T-helper 17 cell (primary cell): ENCODE measurements around the gene ARG1. TPM values are rescaled to one million over a fixed set of nuclear protein-coding genes. Genes with fewer than 3 reads are reported as not detected.

Experiments used
- ATAC-seq: fragments of 150-1000 bp; cut with Tn5 transposase; 2 replicates; pipeline ENCODE4 v1.10.0; 2021; ENCODE audit warnings: mild to moderate bottlenecking, moderate library complexity
- DNase-seq, 3 donors: peaks; one replicate each; pipeline versions ENCODE4 v3.0.0 to v3.0.0-alpha.2; 2020 to 2021
- H3K9me3 ChIP-seq: one replicate; pipeline ENCODE4 v1.7.0; 2013; ENCODE audit warnings: low read length, mild to moderate bottlenecking; ENCODE audit not compliant: control insufficient read depth, poor library complexity, severe bottlenecking
- H3K27ac Mint-ChIP-seq: one replicate; pipeline ENCODE4 v1.8.0; 2022; ENCODE audit warnings: mild to moderate bottlenecking, moderate library complexity, mixed read lengths
- H3K27me3 Mint-ChIP-seq: one replicate; pipeline ENCODE4 v1.8.0; 2022; ENCODE audit warnings: mixed read lengths
- H3K36me3 Mint-ChIP-seq: one replicate; pipeline ENCODE4 v1.8.0; 2022; ENCODE audit warnings: low read depth, mixed read lengths
- H3K4me1 Mint-ChIP-seq: one replicate; pipeline ENCODE4 v1.8.0; 2022; ENCODE audit warnings: mild to moderate bottlenecking, mixed read lengths
- H3K4me3 Mint-ChIP-seq: one replicate; pipeline ENCODE4 v1.8.0; 2022; ENCODE audit warnings: mild to moderate bottlenecking, moderate library complexity, mixed read lengths
- total RNA-seq, 4 donors: library from RNA in 2 of 4; stranded (reverse) in 2 of 4; gene quantifications; one replicate each; pipeline ENCODE4 v1.2.3 and lab custom pipeline; 2022 to 2026

Gene ARG1
- total RNA-seq, 2 donors from 2014 or later = not detected

GRCh38 chr6:131597446-131597845 lies 24.4 kb downstream of the ARG1 start:
- H3K36me3 Mint-ChIP-seq = peaks cover 10% of the 10 kb centered on the region
- ATAC-seq (no peak), DNase-seq (no peak)
- peaks cover 4% of the 10 kb centered on the region for H3K4me1 Mint-ChIP-seq
- H3K4me3 Mint-ChIP-seq = no peak overlapping the region
- no peak overlapping the region for H3K27ac Mint-ChIP-seq
- H3K9me3 ChIP-seq = no peaks in the 10 kb centered on the region
- H3K27me3 Mint-ChIP-seq = no peaks in the 10 kb centered on the region

- H3K27me3 Mint-ChIP-seq = no peaks in the 10 kb centered on the region
- ATAC-seq (no peak), DNase-seq (no peak)
- H3K9me3 ChIP-seq = no peaks in the 10 kb centered on the region
- no peak overlapping the region for H3K27ac Mint-ChIP-seq
- peaks cover 4% of the 10 kb centered on the region for H3K36me3 Mint-ChIP-seq
- H3K4me3 Mint-ChIP-seq = no peak overlapping the region
- H3K4me1 Mint-ChIP-seq = no peaks in the 10 kb centered on the region
These were observed 27.7 kb downstream of the ARG1 start for GRCh38 chr6:131600716-131601115.

- no peaks in the 10 kb centered on the region for H3K9me3 ChIP-seq
- H3K36me3 Mint-ChIP-seq = peaks cover 4% of the 10 kb centered on the region
- H3K4me3 Mint-ChIP-seq = no peak overlapping the region
- DNase-seq (no peak), ATAC-seq (no peak)
- no peaks in the 10 kb centered on the region for H3K4me1 Mint-ChIP-seq
- no peaks in the 10 kb centered on the region for H3K27me3 Mint-ChIP-seq
- no peak overlapping the region for H3K27ac Mint-ChIP-seq
These were observed 29.8 kb downstream of the ARG1 start for GRCh38 chr6:131602781-131603312.

- Mint-ChIP-seq H3K27ac (no peak overlapping the region), H3K36me3 (peaks cover 11% of the 10 kb centered on the region), H3K4me3 (no peak overlapping the region), H3K27me3 (no peaks in the 10 kb centered on the region), H3K4me1 (peaks cover 4% of the 10 kb centered on the region)
- ATAC-seq = no peak
- no peaks in the 10 kb centered on the region for H3K9me3 ChIP-seq
- no peak for DNase-seq
These were observed 40.4 kb downstream of the ARG1 start for GRCh38 chr6:131613296-131613925.

- no peak overlapping the region for H3K27ac Mint-ChIP-seq
- ATAC-seq (no peak), DNase-seq (no peak)
- H3K36me3 Mint-ChIP-seq = peaks cover 6% of the 10 kb centered on the region
- H3K27me3 Mint-ChIP-seq = no peaks in the 10 kb centered on the region
- no peak overlapping the region for H3K4me3 Mint-ChIP-seq
- no peaks in the 10 kb centered on the region for H3K4me1 Mint-ChIP-seq
- H3K9me3 ChIP-seq = no peaks in the 10 kb centered on the region
These were observed 42.2 kb downstream of the ARG1 start for GRCh38 chr6:131615275-131615674.

GRCh38 chr6:131627724-131628682 lies 55.0 kb downstream of the ARG1 start, which contains the start of gene MED23:
TSS of gene MED23 (minus strand) at chr6:131628242. CDS start at chr6:131628049, 193 bp downstream.
- Mint-ChIP-seq H3K36me3 (peaks cover 3% of the 10 kb centered on the region), H3K27ac (peak within 1 kb of the TSS; percentile 98), H3K27me3 (no peaks in the 10 kb centered on the region), H3K4me3 (peak within 1 kb of the TSS; percentile 99), H3K4me1 (peaks cover 23% of the 10 kb centered on the region)
- DNase-seq (peak; percentile 88 to 97 (median 89)), ATAC-seq (peak; percentile 95)
- H3K9me3 ChIP-seq = no peaks in the 10 kb centered on the region

GRCh38 chr6:131628726-131629125 lies 55.7 kb downstream of the ARG1 start:
- no peaks in the 10 kb centered on the region for H3K27me3 Mint-ChIP-seq
- H3K4me1 Mint-ChIP-seq = peaks cover 23% of the 10 kb centered on the region
- peak overlapping the region; percentile 98 for H3K27ac Mint-ChIP-seq
- ATAC-seq (no peak), DNase-seq (no peak)
- peak overlapping the region; percentile 99 for H3K4me3 Mint-ChIP-seq
- no peaks in the 10 kb centered on the region for H3K9me3 ChIP-seq
- H3K36me3 Mint-ChIP-seq = peaks cover 3% of the 10 kb centered on the region

GRCh38 chr6:131629651-131630050 lies 56.6 kb downstream of the ARG1 start:
- ATAC-seq = no peak
- Mint-ChIP-seq H3K36me3 (peaks cover 3% of the 10 kb centered on the region), H3K4me1 (peaks cover 23% of the 10 kb centered on the region), H3K4me3 (peak overlapping the region; percentile 49), H3K27ac (peak overlapping the region; percentile 98), H3K27me3 (no peaks in the 10 kb centered on the region)
- no peaks in the 10 kb centered on the region for H3K9me3 ChIP-seq
- no peak for DNase-seq

GRCh38 chr6:131631625-131632289 lies 58.7 kb downstream of the ARG1 start:
- no peaks in the 10 kb centered on the region for H3K9me3 ChIP-seq
- DNase-seq (no peak), ATAC-seq (no peak)
- peak overlapping the region; percentile 32 for H3K27ac Mint-ChIP-seq
- no peaks in the 10 kb centered on the region for H3K27me3 Mint-ChIP-seq
- H3K4me1 Mint-ChIP-seq = peaks cover 20% of the 10 kb centered on the region
- peaks cover 3% of the 10 kb centered on the region for H3K36me3 Mint-ChIP-seq
- no peak overlapping the region for H3K4me3 Mint-ChIP-seq

Other genes with a start within 250 kb of the ARG1 start
- gene MED23, start 55.0 kb downstream of the ARG1 start, total RNA-seq = 10 to 100 TPM; 48.5 to 60.4 TPM
- gene ENPP3, start 64.1 kb downstream of the ARG1 start, total RNA-seq = under 1 TPM; 0.16 to 0.70 TPM
- not detected for gene OR2A4, start 128.2 kb downstream of the ARG1 start, total RNA-seq
- gene CTAGE9, start 137.8 kb downstream of the ARG1 start, total RNA-seq = not detected
- gene ENPP1, start 234.8 kb downstream of the ARG1 start, total RNA-seq = 1 to 10 TPM; 1.7 to 2.1 TPM